ENCODE measurements around the gene PITX3.

- no peak for TF ChIP-seq POLR2AphosphoS5 (IDR thresholded peaks at IDR 0.05; ENCODE audit: borderline replicate concordance, low read depth, low read length)
- TF ChIP-seq EZH2 (IDR thresholded peaks at IDR 0.05) = no peak
These were observed 21.9 kb downstream of the PITX3 start for GRCh38 chr10:102219370-102219769.
